Body of pancreas (tissue), 4 donors: ENCODE results near the gene THADA.

Source experiments
- POLR2A ChIP-seq, 3 donors: fragments of 450-650 bp; IDR thresholded peaks; one replicate each; pipeline ENCODE4 v1.6.1; 2016; ENCODE audit warnings: antibody characterized with exemption in 3 of 3, mild to moderate bottlenecking in 2 of 3
- TF ChIP-seq, protein P1 (sequence below), 7 experiments: fragments of 450-650 bp in 4 of 7; fragments of 200-600 bp in 3 of 7; sonication (generic) in 3 of 7; IDR thresholded peaks; one replicate each; pipeline ENCODE4 v1.5.1; 2016 to 2019; ENCODE audit warnings: antibody characterized with exemption in 7 of 7

DNA sequence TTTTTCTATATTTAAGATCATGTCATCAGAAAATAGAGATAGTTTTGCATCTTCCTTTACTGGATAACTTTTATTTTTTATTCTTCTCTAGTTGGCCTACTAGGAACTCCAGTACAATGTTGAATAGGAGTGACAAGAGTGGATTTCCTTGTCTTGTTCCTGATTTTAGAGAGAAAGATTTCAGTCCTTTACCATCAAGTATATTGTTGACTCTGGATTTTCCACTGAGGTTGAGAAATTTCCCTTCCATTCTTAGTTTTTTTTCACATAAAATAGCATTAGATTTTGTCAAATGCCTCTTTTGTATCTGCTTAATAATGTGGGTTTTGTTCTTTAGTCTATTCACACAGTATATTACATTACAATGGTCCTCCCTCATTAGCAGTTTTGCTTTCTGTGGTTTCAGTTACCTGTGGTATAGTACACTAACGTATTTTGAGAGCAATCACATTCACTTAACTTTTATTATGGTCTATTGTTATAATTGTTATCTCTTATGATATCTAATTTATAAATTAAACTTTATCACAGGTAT lies 105.5 kb downstream of the THADA start:
- TF ChIP-seq, protein P1, sequence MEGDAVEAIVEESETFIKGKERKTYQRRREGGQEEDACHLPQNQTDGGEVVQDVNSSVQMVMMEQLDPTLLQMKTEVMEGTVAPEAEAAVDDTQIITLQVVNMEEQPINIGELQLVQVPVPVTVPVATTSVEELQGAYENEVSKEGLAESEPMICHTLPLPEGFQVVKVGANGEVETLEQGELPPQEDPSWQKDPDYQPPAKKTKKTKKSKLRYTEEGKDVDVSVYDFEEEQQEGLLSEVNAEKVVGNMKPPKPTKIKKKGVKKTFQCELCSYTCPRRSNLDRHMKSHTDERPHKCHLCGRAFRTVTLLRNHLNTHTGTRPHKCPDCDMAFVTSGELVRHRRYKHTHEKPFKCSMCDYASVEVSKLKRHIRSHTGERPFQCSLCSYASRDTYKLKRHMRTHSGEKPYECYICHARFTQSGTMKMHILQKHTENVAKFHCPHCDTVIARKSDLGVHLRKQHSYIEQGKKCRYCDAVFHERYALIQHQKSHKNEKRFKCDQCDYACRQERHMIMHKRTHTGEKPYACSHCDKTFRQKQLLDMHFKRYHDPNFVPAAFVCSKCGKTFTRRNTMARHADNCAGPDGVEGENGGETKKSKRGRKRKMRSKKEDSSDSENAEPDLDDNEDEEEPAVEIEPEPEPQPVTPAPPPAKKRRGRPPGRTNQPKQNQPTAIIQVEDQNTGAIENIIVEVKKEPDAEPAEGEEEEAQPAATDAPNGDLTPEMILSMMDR (IDR thresholded peaks at IDR 0.05) = no peak
- TF ChIP-seq POLR2A (IDR thresholded peaks at IDR 0.05) = no peak
